HG02588 (cell line): ENCODE data around the gene C16orf96.

Experiments
- ATAC-seq: cut with Tn5 transposase; IDR thresholded peaks from one replicate; pipeline ENCODE4 v1.9.1; 2021; ENCODE audit warnings: mild to moderate bottlenecking, moderate library complexity; ENCODE audit not compliant: unreplicated experiment

C16orf96 gene

GRCh38 chr16:4525069-4525468 lies 31.1 kb upstream of the C16orf96 start:
- ATAC-seq, result no peak

- no peak for ATAC-seq
These were observed 30.4 kb upstream of the C16orf96 start for GRCh38 chr16:4525634-4526277.

GRCh38 chr16:4529085-4530060 lies 26.8 kb upstream of the C16orf96 start:
- no peak for ATAC-seq

GRCh38 chr16:4531811-4532210 lies 24.3 kb upstream of the C16orf96 start:
- ATAC-seq, result no peak

GRCh38 chr16:4532238-4532637 lies 23.9 kb upstream of the C16orf96 start:
- no peak for ATAC-seq

- ATAC-seq, result no peak
These were observed 22.6 kb upstream of the C16orf96 start for GRCh38 chr16:4533490-4533889.

- ATAC-seq, result no peak
These were observed 21.9 kb upstream of the C16orf96 start for GRCh38 chr16:4534151-4534790.

GRCh38 chr16:4535627-4536108 lies 20.5 kb upstream of the C16orf96 start:
- ATAC-seq, result no peak

- ATAC-seq, result no peak
These were observed 19.6 kb upstream of the C16orf96 start for GRCh38 chr16:4536391-4537106.

- peak; percentile 14 for ATAC-seq
These were observed 18.5 kb upstream of the C16orf96 start for GRCh38 chr16:4537376-4538343.

- ATAC-seq, result peak; percentile 72
These were observed 17.5 kb upstream of the C16orf96 start, which contains the start of gene CDIP1 for GRCh38 chr16:4538350-4539235. TSS of gene CDIP1 (minus strand) at chr16:4538773. CDS start at chr16:4514130, 24,643 bp downstream.

GRCh38 chr16:4539716-4540284 lies 16.3 kb upstream of the C16orf96 start:
- ATAC-seq, result no peak

GRCh38 chr16:4544473-4544872 lies 11.7 kb upstream of the C16orf96 start:
- ATAC-seq, result no peak

- ATAC-seq, result no peak
These were observed 8.0 kb upstream of the C16orf96 start for GRCh38 chr16:4548124-4548523.

GRCh38 chr16:4550591-4550990 lies 5.5 kb upstream of the C16orf96 start:
- ATAC-seq, result no peak

GRCh38 chr16:4552541-4552940 lies 3.6 kb upstream of the C16orf96 start:
- no peak for ATAC-seq

GRCh38 chr16:4556580-4556979 lies 440 bp downstream of the C16orf96 start:
- no peak for ATAC-seq

- no peak for ATAC-seq
These were observed 1.8 kb downstream of the C16orf96 start for GRCh38 chr16:4557973-4558372.
